HT-29 (cell line): Measurements from ENCODE around the gene PLXNB1. TPM values are rescaled to one million over a fixed set of nuclear protein-coding genes. Genes with fewer than 3 reads are reported as not detected.
"Not testable (repeated sequence)": the region's sequence is repeated elsewhere in the genome, so short reads cannot be mapped to it uniquely, and the experiment has no call there.

Experiments used
- DNase-seq: peaks from one replicate; pipeline ENCODE4 v3.0.0-alpha.2; 2015; ENCODE audit warnings: low spot score
- total RNA-seq: library from RNA; depleted of rRNA; stranded (reverse); fragments of >200 nt; shearing (Covaris generic); gene quantifications from 2 replicates; pipeline ENCODE4 v1.2.3, GENCODE V29; 2014

PLXNB1 gene
- total RNA-seq, 1 experiment from 2014 or later = 209 TPM

DNA sequence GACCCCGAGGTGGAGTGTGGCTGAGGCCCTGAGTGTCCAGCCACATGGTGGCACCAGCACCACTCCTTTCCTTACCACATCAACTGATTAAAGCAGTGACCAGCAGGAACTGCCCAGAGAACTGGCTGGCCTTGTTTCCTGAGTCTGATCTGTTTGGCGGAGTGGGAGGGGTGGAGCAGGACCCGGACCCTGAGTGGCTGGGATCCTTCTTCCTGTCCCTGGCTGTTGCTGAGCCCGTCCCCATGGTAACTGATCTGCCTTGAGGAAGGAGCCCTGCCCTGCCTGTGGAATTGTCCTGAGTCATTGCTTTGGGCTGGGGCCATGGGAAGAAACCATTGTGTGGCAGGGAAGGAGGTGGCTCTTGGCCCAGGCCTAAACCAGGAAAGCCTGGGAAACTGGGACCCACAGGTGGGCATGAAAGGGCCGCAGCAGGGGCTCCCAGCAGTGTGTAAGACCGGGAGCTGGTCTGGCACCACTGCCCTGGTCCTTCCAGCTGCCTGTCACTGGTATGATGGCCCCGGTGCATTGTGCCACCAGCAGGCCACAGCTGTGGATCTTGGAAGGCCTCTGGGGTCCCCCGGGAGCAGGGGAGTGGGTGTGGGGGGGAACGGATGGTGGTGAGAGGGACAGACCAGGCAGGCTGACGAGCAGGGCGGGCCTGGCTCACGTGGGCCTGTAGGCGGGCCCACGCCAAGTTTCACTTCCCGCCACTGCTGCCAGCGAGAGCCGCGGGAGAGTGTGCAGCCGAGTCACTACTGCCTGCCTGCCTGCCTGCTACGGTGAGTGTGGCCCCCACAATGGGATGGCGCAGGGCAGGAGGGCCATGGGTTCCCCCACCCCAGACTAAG is 35.9 kb upstream of the PLXNB1 start:
- DNase-seq = peak; percentile 94

GRCh38 chr3:48465237-48465530 is 35.3 kb upstream of the PLXNB1 start:
- no peak for DNase-seq

GRCh38 chr3:48464713-48465221 is 34.9 kb upstream of the PLXNB1 start:
- no peak for DNase-seq

DNA sequence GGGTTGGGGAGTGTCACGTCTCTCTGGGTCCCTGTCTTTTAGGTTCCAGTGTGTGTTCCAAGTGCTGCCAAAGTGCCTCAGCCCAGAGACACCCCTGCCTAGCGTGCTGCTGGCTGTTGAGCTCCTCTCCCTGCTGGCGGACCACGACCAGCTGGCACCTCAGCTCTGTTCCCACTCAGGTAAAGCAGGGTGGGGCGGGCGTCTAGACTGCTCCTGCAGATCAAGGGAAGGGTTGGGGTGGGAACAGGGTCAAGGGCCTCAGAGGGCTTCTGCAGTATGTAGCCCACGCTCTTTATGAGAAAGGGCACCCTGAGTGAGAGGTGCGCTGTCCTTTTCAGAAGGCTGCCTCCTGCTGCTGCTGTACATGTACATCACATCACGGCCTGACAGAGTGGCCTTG is 33.8 kb upstream of the PLXNB1 start:
- DNase-seq = no peak

- not testable (repeated sequence) for DNase-seq
Measured at GRCh38 chr3:48461767-48462166, 31.9 kb upstream of the PLXNB1 start.

DNA sequence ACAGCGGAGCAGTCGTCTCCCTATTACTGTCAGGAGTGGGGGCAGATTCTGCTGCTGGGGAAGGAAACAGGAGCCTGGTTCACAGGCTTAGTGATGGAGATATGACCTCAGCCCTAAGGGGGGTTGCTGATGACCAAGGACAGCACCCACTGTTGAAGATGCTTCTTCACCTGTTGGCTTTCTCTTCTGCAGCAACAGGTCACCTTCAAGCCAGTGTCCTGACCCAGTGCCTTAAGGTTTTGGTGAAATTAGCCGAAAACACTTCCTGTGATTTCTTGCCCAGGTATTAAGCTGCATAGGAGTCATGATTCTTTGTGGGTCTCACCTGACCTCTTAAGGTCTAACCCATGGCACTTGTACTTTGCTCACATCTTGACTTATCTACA is 30.6 kb upstream of the PLXNB1 start:
- no peak for DNase-seq

DNA sequence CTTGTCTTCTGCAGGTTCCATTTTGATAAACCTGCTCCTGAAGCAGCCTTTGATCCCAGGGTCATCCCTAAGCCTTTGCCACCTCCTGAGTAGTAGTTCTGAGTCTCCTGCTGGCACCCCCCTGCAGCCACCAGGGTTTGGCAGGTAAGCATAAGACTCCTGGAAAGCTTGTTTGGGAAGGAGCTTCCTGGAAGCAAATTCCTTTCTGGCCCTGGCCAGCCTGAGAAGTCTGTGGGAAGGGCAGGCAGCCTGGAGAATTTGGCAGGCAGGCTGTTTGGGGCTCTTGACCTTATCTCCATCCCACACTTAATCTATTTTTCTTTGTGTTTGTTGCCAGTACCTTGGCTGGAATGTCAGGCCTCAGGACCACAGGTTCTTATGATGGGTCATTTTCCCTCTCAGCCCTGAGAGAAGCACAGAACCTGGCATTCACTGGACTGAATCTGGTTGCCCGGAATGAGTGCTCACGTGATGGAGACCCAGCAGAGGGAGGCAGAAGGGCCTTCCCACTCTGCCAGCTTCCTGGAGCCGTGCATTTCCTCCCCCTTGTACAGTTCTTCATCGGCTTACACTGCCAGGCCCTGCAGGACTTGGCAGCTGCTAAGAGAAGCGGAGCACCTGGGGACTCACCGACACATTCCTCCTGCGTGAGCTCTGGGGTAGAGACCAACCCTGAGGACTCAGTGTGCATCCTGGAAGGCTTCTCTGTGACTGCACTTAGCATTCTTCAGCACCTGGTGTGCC is 30.1 kb upstream of the PLXNB1 start:
- no peak for DNase-seq

DNA sequence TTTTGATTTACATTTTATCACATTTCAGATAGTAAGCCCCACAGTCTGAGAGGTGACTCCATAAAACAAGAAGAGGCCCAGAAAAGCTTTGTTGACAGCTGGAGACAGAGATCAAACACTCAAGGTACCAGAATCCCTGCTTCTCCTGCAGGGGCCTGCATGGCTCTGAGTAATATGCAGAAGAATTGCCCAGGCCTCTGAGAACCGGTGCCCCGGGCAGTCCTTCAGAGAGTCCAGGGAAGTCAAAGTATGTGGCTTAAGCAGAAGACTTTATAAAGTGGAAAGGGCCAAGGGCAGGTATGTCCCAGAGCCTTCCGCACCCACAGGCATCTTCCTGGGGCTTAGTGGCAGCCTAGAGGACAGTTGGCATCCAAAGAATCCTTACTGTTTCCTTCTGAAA is 29.4 kb upstream of the PLXNB1 start:
- no peak for DNase-seq

GRCh38 chr3:48456456-48456855 is 26.6 kb upstream of the PLXNB1 start:
- no peak for DNase-seq

DNA sequence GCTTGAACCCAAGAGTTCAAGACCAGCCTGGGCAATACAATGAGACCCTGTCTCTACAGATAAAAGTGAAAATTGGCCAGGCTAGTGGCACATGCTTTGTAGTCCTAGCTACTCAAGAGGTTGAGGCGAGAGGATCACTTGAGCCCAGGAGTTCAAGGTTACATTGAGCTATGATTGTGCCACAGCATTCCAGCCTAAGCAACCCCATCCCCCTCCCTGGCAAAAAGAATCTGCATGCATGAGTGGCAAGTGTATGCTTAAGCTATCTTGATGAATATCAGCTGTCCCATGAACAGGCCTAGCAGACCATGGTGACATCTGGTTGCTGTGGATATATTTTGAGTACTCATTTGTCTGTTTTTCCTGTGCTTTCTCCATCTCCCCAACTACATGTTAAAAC is 21.4 kb upstream of the PLXNB1 start:
- no peak for DNase-seq

DNA sequence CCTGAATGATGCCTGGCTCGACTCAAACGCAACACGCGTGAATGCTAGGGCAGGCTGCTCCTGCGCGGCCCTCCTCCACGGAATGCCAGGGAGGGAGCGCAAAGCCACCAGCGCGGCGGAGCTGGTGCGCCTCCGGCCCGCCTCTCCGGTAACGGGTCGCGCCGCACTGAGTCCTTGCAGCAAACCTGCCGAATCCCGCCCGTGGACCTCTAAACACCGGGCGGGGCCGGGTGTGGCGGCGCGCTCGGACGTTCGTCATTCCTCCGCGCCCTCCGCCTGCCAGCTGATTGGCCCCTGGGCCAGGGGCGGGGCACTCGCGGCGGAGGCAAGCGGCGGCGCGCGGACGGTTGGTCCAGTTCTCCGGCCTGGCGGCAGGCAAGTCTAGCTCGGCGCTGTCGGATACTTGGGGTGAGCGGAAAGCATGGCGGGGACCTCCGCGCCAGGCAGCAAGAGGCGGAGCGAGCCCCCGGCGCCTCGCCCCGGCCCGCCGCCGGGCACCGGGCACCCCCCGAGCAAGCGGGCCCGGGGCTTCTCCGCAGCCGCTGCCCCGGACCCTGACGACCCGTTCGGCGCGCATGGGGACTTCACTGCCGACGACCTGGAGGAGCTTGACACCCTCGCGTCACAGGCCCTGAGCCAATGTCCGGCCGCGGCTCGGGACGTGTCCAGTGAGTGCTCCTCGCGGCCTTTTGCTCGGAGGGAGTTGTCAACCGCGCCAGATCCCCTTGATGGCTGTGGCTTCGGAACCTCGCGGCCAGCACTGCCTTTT is 16.7 kb upstream of the PLXNB1 start, which contains the start of gene ATRIP:
Gene ATRIP (plus strand): TSS at position 313 of the 769 bp plus-strand sequence. CDS start 109 bp downstream, at position 422.
- peak; percentile 85 for DNase-seq

GRCh38 chr3:48446043-48446424 is 16.1 kb upstream of the PLXNB1 start:
- no peak for DNase-seq

DNA sequence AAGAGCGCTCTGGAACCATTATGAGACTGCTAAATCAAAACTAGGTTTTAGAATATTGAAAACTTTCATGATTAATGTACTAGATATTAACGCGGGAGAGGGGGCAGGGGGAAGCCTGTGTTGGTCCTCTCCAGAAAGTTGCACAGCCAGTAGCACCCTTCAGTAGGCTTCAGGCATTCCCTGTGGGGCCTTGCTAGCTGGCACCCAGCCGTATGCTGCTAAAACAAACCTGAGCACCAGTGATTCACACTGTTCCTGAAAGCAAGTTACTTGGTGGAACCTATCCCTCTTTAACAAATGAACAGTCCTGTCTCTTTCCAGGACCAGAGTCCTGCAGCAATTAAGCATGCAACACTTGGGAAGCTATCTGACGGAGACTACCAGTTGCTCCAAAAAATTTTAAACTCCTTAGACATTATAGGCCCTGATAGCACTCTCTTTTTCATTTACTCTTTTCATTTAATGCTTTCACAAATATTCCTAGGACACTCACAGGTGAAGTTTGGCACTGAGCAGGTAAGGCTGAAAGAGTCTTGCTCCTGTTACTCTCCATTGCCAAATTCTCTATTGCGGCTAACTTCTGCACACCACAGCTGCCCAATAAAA is 15.5 kb upstream of the PLXNB1 start:
- DNase-seq = no peak

DNA sequence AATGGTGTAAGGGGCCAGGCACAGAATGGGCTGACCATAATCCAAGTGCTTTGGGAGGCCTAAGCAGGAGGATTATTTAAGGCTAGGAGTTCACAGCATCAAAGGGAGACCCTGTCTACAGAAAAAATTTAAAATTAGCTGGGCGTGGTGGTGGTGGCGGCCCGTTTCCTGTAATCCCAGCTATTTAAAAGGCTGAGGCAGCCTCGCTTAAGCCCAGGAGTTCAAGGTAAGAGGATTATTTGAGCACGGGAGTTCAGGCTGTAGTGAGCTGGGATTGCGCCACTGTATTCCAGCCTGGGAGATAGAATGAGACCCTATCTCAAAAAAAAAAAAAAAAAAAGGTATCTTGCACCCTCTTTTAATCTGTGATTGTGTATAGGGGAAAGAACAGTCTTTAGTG is 12.1 kb upstream of the PLXNB1 start:
- no peak for DNase-seq

DNA sequence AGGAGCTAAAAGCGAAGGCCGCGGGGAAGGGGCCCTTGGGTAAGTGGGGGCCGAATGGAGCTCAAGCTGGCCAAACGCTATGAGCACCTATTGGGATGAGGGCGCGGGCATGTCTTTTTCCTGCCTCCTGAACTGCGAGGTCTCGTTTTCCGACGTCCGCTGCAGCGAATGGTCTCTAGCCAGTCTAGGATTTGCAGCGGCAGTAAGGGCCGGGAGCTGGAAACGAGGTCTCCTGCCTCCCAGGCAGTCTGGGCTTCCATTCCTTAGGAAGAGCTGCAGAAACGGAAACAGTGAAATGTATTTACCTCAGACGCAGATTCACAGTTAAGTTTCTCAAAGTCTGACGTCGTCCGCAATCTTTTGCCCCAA is 10.7 kb upstream of the PLXNB1 start:
- DNase-seq = peak; percentile 6

DNA sequence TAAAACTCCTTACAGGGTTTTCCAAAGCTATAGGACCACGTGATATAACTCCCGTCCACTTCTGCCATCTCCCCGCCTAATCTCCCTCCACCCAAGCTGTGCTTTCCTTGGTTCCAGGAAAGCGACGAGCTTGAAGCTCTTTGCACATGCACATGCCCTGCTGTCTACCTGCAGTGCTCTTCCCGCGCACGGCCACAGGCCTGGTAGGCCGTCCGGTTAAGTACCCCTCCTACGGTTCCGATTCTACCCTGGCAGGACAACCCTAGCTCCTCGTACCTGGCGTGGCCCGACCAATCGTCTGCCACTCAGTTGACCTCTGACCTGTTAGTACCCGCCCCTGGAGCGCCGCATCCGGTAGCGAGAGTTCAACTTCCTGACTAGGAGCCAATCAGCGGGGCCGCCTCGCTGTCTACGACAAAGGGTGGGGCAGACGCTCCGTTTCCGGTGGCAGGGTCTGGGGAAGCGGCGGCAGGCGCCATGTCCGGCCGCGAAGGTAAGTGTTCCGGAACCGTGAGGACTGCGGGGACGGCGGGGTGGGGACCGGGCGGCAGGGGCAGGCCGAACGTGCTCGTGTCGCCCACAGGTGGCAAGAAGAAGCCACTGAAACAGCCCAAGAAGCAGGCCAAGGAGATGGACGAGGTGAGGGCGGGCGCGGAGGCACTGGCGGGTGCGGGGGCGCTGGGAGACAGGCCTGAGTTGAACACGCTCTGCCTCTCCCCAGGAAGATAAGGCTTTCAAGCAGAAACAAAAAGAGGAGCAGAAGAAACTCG is 10.1 kb upstream of the PLXNB1 start, which contains the start of the genes CCDC51 and TMA7:
Gene CCDC51 (minus strand): TSS at position 300 of the 770 bp plus-strand sequence. CDS start 4,991 bp downstream, outside the sequence.
Gene TMA7 (plus strand): TSS at position 438 of the 770 bp plus-strand sequence. CDS start 40 bp downstream, at position 478.
- DNase-seq = peak; percentile 95

DNA sequence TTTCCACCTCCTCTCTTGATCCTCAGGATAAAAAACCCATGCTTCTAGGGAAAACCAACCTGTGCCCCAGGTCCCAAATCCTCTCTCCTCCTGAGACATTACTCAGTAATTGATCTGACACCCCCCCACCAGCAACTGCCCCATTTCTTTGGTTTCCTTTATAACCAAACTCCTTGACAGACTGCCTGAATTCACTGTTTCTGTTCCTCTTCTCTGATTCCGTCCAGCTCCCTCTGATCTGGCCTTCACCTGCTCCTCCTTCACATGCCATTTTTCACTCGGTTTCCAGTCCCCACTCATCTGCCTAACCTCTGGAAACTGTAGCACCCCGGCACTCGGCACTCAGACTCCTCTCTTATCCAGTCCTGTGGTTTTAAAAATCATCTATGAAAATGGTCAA is 7.9 kb upstream of the PLXNB1 start:
- DNase-seq = no peak

GRCh38 chr3:48436855-48437254 is 7.0 kb upstream of the PLXNB1 start:
- no peak for DNase-seq

DNA sequence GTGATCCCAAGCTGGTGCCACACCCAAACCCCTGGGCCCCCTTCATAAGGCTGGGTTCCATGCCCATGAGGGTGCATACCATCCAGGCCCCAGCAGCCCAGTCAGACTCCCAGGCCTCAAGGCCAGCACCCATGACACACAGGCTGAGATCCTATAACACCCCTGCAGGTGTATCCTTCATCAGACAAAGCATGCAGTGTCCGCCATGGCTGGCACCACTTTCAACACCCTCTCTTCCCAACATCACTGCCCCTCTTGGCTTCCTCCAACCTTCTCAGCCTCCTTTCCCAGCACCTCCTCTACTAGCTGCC is 6.5 kb upstream of the PLXNB1 start:
- DNase-seq = no peak

GRCh38 chr3:48435774-48436476 is 6.0 kb upstream of the PLXNB1 start:
- peak; percentile 87 for DNase-seq
